OCI-LY1 (cell line): ENCODE measurements around the gene SPRY2.

Experiments used
- CTCF ChIP-seq: fragments of 200-600 bp; sonication (generic), shearing (Covaris generic); IDR thresholded peaks from 2 replicates; pipeline ENCODE4 v1.5.1; 2017; ENCODE audit warnings: mild to moderate bottlenecking, antibody characterized with exemption, low read length, moderate library complexity, mixed read lengths
- EZH2 ChIP-seq: fragments of 200-600 bp; sonication (generic), shearing (Covaris generic); IDR thresholded peaks from 2 replicates; pipeline ENCODE4 v1.8.0; 2017; ENCODE audit warnings: borderline replicate concordance, mixed run types, mild to moderate bottlenecking, antibody characterized with exemption, low read length, moderate library complexity, mixed read lengths

- TF ChIP-seq EZH2 = no peak
- TF ChIP-seq CTCF = no peak
Measured at GRCh38 chr13:80337288-80338081, 3.4 kb downstream of the SPRY2 start.
